HG02642 (cell line): ENCODE data around the gene TAX1BP3.

ENCODE experiments used
- ATAC-seq: cut with Tn5 transposase; IDR thresholded peaks from one replicate; pipeline ENCODE4 v1.9.1; 2021; ENCODE audit warnings: mild to moderate bottlenecking; ENCODE audit not compliant: unreplicated experiment, poor library complexity

Gene TAX1BP3

DNA sequence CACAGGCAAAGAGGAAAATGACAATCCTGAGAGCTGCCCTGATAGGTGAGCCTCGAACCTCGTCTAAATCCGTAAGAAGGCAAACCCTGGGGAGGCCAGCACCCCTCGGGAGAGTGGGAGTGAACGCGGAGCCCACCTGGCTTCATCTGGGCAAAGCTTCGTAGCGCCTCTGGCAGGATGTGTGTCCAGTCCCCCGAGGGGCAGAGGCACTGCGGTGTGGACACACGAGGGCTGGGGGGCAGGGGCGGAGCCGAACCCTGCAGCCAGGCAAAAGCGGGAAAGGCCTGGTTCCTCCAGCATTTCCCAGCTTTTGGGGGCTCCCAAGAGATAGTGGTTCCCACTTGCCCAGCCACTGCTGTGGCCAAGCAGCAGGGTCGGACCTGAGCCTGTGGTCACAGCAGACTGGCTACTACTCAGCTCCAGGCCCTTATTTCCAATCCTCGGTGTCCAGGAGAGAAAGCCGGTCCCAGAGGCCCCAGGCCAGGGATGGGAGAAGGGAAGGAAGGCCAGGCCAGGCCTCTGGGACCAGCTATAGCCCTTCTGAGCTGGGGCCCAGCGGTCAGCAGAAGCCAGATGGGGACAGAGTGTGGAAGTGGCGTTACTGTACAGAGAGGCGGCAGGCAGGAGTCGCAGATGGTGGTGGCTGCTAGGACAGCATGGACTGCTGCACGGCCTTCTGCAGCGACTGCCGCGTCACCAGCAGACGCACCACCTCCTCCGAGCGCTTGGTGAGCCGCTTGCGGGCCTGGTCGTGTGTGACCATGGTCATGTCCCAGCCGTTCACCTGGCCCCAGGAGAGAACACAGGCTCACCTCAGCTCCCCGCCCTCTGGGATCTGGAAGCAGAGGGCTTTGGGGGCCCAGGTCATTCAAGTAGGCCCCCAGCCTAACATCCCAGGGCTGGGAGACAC lies 5.0 kb downstream of the TAX1BP3 start:
- no peak for ATAC-seq

- ATAC-seq = no peak
These were observed 8.0 kb downstream of the TAX1BP3 start for GRCh38 chr17:3660311-3660891.

GRCh38 chr17:3659541-3660111 lies 8.8 kb downstream of the TAX1BP3 start:
- no peak for ATAC-seq

- no peak for ATAC-seq
These were observed 9.5 kb downstream of the TAX1BP3 start for GRCh38 chr17:3658784-3659449.

DNA sequence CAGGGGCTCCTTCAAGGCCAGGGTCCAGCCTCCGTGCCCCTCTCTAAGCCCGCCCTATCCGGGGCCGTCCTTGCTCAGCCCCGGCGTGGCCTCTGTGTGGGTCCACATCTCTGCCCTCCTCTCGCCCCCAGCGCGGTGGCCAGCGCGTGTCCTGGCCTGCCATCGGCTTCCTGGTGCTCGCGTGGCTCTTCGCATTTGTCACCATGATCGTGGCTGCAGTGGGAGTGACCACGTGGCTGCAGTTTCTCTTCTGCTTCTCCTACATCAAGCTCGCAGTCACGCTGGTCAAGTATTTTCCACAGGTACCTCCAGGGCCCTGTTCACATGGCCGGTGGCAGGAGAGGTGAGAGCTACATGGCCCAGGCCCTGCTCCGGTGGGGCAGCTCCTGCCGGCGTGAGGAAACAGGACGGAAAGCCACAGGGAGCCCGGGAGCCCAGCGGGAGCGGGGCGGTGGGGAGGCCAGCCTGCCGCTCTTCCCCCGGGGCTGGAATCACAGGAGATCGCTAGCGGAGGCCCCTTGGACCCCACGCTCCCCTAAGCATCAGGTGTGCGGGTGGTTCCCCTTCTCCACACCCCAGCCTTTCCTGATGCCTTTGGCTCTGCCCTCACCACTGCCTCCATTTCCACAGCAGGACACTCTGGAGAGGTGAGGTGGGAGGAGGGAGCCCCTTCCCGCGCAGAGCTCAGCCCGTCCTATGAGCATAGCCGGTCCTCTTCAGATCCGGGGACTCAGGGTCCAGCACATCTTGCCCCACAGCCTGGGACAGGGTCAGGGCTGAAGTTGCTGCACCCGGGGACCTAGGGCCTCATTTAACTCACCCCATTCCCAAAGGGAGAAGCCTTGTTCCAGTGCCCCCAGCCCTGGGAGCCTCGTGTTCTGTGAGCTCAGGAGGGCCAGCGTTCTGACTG lies 10.2 kb downstream of the TAX1BP3 start:
- ATAC-seq = no peak

- no peak for ATAC-seq
These were observed 10.8 kb downstream of the TAX1BP3 start for GRCh38 chr17:3657588-3657869.

DNA sequence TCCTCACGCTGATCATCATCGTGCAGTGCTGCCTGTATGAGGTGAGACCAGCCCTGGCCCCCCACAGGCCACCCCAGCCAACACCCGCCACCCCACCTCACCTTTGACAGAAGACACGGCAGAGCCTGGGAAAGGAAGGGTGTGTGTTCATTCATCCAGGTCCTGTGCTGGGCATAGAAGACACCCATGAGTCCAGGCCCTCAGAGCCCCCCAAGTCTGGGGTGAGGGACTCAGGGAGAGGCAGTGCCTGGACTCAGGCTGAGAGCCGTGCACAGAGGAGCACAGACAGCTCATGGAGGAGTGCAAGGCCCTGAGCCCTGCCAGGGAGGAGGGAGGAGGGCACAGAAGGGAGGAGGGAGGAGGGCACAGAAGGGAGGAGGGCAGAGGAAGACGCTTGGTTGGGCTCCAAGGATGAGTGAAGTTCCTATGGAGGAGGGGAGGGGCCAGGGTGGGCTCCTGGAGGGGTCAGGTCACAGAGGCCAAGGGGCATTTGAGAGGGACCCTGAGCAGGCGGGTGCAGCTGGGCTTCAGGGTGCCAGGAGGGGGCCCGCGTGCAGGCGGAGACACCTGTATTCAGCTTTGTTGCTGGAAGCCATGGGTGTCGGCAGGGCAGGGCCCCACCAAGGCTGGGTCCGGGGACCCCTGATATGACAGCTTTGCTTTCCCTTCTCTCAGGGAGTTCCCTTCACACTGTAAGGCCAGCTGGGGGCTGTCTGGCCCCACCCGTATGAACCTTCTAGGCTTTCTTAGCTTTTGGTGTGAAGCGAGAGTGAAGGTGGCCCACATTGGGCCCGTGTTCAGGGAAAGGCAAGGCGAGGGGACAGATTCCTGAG lies 11.4 kb downstream of the TAX1BP3 start:
- ATAC-seq = no peak

- no peak for ATAC-seq
These were observed 12.0 kb downstream of the TAX1BP3 start for GRCh38 chr17:3656353-3656752.

DNA sequence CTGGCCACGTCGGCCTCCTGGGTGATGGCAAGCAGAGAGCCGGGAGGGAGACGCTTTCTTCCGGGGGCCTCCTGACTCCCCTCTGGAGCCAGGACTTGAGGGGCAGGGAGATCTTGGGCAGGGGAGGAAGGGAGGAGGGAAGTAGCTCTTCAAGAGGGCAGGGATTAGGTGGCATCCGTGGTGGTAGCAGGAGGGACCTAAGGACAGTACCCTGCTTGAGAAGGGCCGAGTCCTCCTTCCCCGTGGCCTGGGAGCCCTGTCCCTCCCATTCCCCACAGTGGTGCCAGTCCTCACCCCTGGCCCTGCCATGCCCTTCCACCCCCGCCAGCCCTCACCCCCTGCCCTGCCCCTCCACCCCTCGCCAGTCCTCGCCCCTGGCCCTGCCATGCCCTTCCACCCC lies 12.6 kb downstream of the TAX1BP3 start:
- ATAC-seq = no peak

GRCh38 chr17:3647769-3648555 lies 20.4 kb downstream of the TAX1BP3 start:
- ATAC-seq = no peak

DNA sequence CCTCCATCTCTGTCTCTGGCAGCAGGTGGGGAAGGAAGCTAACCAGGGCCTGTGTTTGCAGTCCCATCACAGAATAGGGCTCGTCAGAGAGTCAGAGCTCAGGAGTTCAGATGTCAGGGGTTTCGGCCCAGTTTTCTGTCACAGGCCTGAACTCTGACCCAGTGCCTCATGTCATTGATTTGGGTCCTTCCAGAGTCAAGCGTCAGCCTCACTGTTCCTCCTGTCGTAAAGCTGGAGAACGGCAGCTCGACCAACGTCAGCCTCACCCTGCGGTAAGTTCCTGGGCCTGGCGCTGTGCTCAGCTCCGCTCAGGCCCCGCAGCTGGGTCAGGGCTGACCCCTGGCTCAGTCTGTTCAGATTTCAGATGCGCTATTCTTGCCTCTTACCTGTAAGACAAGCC lies 21.1 kb downstream of the TAX1BP3 start:
- no peak for ATAC-seq

DNA sequence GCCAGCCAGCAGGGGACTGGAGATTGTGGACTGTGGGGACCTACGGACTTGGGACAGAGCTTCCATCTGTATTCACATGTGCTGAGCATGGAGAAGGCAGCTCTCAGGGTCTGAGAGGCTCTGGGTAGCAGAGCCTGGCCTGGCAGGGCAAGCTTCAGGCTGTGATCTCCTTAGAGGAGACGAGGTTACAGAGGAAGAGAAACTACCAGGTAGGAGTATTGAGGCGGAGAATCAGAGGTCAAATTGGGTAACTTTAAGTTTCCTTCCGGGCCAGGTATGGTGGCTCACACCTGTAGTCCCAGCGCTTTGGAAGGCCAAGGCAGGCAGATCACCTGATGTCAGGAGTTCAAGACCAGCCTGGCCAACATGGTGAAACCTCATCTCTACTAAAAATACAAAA lies 23.1 kb downstream of the TAX1BP3 start:
- no peak for ATAC-seq

DNA sequence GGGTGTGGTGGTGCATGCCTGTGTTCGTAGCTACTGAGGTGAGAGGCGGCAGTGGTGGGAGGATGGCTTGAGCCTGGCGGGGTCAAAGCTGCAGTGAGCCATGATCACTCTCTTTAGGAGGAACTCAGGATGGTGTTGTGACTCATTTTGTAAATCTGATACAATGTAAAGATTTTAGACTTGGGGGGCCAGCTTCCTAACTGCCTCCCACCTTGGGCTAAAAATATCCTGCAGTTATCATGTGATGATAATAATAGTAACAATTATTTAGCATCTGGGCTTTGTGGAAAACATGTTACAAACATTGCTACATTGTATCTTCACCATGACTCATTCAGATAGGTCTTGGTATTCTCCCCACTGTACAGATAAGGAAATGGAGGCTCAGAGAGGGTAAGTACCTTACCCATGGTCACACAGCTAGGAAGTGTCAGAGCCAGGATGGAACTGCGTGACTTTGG lies 24.5 kb downstream of the TAX1BP3 start:
- ATAC-seq = no peak

DNA sequence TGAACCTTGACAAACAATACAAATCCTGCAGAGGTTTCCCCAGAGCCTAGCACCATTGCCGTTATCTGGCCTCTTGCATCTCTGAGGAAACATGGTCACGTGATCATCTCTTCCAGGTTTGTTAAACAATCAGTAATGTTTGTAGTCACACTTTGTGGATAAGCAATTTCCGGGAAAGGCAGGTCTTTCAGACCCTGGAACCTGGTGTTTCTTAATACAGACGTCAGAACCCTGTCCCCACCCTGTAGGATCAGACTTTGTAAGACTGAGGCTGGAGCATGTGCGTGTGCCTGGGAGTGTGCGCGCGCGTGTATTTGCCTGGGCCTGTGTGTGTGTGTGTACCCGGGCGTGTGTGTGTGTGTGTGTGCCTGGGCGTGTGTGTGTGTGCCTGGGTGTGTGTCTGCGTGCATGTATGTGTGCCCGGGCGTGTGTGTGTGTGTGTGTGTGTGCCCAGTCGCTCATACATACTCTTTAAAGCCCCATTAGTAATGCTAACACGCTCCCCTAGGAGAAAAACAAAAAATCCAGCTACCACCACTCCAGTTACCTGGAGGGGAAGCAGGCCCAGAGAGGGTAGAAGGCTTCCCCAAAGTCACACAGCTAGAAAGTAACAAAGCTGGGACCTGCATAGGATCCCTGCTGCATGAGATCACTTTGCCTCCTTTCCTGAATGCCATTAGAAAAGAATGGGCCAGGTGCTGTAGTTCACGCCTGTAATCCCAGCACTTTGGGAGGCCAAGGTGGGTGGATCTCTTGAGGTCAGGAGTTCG lies 26.5 kb downstream of the TAX1BP3 start:
- no peak for ATAC-seq

DNA sequence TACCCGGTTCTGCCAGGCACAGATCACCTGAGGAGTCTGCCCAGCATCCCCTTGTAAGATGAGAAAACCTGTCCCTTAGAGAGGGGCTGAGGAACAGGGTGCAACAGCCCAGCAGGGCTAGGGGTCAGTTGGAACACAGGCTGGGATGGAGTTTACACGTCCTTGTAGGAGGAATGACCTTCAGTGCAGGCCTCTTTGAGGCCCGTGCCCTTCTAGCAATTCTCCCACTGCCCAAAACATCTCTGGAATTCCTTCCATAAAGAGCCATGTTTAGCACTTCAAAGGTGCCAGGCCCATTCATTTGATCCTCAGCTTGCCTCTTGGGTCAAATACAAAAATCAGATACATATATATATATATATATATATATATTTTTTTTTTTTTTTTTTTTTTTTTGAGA lies 27.4 kb downstream of the TAX1BP3 start:
- ATAC-seq = no peak

- no peak for ATAC-seq
These were observed 28.3 kb downstream of the TAX1BP3 start for GRCh38 chr17:3639981-3640596.

- peak; percentile 12 for ATAC-seq
These were observed 31.4 kb downstream of the TAX1BP3 start for GRCh38 chr17:3636908-3637373.
